SK-N-MC (cell line): Measurements from ENCODE around the gene JTB.
"Not testable (repeated sequence)": the region's sequence is repeated elsewhere in the genome, so short reads cannot be mapped to it uniquely, and the experiment has no call there.

Experiments
- DNase-seq: peaks from one replicate; pipeline ENCODE4 v3.0.0-alpha.2; 2011; ENCODE audit warnings: low read depth, low spot score
- H3K27ac ChIP-seq: fragments of 200-600 bp; sonication (generic); 2 replicates; pipeline ENCODE4 v1.5.1; 2016; ENCODE audit warnings: mixed run types
- H3K36me3 ChIP-seq: fragments of 200-600 bp; sonication (generic); 2 replicates; pipeline ENCODE4 v1.6.1; 2017; ENCODE audit warnings: antibody characterized with exemption, low read length, mixed read lengths; ENCODE audit not compliant: insufficient read depth
- H3K4me3 ChIP-seq: fragments of 200-600 bp; sonication (generic); 2 replicates; pipeline ENCODE4 v1.5.1; 2016
- H3K9ac ChIP-seq: fragments of 200-600 bp; sonication (generic); 2 replicates; pipeline ENCODE4 v1.8.0; 2017; ENCODE audit warnings: mixed run types, mixed read lengths; ENCODE audit not compliant: insufficient read length
- H3K9me3 ChIP-seq: fragments of 200-600 bp; sonication (generic); 2 replicates; pipeline ENCODE4 v1.6.1; 2017; ENCODE audit warnings: low read depth, mild to moderate bottlenecking, antibody characterized with exemption, low read length, moderate library complexity, mixed read lengths
- EZH2 ChIP-seq: fragments of 200-600 bp; sonication (generic); IDR thresholded peaks from one replicate; pipeline ENCODE4 v1.6.1; 2017; ENCODE audit warnings: antibody characterized with exemption
- FOXP2 ChIP-seq: optimal IDR thresholded peaks from 2 replicates; pipeline ENCODE3; 2011; ENCODE audit warnings: mild to moderate bottlenecking, moderate library complexity; ENCODE audit not compliant: insufficient read depth; ENCODE audit errors: extremely low read length, control extremely low read depth
- POLR2AphosphoS5 ChIP-seq: IDR thresholded peaks from 2 replicates; pipeline ENCODE4 v1.6.1; 2012; ENCODE audit warnings: mild to moderate bottlenecking, low read depth, low read length, borderline replicate concordance

JTB gene

DNA sequence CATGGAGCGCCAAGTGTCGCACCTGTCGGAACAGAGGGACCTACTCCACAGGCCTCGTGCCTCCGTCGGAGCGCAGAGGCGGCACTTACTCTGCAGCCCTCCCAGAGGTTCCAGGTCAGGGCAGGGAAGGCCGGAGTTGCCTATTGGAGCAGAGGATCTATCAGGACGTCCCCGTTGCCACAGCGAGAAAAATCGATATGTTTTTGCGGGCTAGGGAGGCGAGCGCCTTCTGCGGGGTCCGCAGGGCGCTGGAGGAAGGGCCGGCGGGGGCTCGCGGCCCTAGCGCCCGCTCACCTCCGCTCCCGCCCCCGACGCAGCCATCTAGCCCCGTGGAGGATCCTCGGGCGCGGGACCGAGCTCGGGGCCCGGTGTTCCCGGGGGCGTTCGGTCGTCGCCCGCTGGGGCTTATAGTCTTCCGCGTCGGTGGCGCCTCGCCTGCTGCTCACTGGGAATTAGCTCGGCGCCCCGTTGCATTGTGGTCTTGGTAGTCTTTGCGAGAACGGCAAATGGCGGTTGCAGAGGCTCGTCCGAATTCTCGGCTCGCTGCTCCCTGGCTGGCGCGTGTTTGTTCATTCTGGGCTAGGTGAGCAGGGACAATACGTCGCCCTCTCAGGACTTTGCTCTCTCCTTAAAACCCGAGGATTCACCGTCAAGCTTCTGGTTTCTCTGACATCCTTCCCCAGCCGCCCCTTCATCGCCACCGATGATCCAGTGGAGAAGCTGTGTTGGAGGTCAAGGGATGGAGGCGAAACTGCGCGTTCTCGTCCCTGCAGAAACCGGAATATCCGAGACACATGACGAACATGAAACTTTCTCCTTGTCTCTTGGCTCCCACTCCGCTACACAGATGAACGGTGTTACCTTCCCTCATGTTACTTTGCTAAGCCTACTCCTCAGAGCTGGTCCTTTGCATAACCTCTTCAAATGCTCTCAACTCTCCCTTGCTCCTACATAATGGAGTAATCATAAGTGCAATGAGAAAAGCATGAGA, at the start of gene JTB:
JTB (minus strand) TSS at position 425 of the 991 bp plus-strand sequence; CDS start at position 3, 422 bp downstream.
- Histone ChIP-seq H3K9ac (peak within 1 kb of the TSS; percentile 95), H3K4me3 (peak within 1 kb of the TSS; percentile 86), H3K9me3 (no peaks in the 10 kb centered on the region), H3K27ac (peak within 1 kb of the TSS; percentile 75), H3K36me3 (peaks cover 25% of the 10 kb centered on the region)
- DNase-seq, result no peak
- no peak for TF ChIP-seq EZH2
- TF ChIP-seq POLR2AphosphoS5, result peak; percentile 90
- no peak for TF ChIP-seq FOXP2

DNA sequence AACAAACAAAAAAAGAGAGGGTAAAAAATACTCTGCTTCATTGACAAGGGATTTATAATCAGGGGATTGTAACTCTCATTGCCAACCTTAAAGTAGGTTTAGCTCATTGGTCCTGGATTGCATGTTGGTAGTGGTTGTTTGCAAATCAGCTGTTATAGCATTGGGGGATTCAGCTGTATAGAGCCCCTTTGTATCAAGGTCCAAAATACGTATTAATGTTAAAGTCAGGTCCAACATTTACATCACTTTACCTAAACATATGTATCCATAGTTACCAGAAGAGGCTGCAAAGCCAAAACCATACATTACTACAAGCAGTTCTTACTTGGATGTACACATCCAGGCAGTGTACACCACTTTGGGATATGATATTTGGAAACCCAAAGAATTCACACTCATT, 42.5 kb upstream of the JTB start:
- Histone ChIP-seq H3K4me3 (no peak overlapping the region), H3K9ac (no peak overlapping the region), H3K9me3 (no peaks in the 10 kb centered on the region), H3K36me3 (no peaks in the 10 kb centered on the region), H3K27ac (no peak overlapping the region)
- no peak for DNase-seq
- no peak for TF ChIP-seq EZH2
- no peak for TF ChIP-seq POLR2AphosphoS5
- TF ChIP-seq FOXP2, result no peak

DNA sequence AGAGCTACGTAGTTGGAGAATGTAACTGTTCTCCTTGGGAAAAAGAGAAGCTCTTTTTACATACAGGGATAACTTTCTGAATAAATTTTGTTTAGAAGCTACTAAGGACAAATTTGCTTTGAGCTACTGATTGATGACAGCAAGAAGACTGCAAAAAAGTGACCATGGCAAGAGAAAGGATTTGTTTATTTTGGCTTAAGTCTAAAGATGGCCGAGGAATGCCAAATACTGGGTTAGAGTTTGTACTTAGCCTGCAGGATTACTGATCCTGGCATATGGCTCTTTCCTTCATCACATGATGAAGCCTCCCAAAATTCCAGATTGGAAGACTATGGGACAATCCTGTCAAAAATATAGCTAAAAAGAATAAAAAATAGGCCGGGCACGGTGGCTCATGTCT, 41.8 kb upstream of the JTB start:
- no peak overlapping the region for H3K9ac ChIP-seq
- H3K9me3 ChIP-seq, result no peaks in the 10 kb centered on the region
- no peak overlapping the region for H3K27ac ChIP-seq
- TF ChIP-seq FOXP2 (no peak), POLR2AphosphoS5 (no peak), EZH2 (no peak)
- no peak for DNase-seq
- H3K4me3 ChIP-seq, result no peak overlapping the region
- H3K36me3 ChIP-seq, result no peaks in the 10 kb centered on the region

DNA sequence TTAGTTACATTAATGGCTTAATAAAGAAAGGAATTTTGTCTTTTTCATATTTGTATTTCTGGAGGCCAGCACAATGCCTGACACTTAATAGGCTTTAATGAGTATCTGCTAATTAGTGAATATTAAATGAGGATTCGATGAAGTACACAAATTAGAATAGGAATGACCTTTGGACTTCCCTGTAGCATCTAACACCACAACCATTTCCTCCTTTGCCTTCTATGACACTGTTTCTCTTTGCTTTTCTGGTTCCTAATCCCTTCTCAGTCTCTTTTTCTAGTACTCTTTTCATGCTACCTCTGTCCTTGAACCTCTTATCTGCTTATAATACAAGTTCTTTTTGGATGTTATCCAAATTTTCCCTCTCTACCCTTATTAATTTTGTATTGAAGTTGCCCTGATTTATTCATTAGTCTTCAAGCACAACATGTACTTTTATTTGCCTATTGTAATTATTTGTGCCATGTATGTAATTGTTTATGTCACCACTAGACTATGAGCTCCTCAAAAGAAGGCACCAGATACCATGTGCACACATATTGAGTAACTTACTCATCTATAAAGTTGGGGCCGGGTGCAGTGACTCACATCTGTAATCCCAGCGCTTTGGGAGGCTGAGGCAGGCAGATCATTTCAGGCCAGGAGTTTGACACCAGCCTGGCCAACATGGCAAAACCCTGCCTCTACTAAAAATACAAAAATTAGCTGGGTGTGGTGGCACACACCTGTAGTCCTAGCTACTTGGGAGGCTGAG, 36.9 kb upstream of the JTB start:
- Histone ChIP-seq H3K36me3 (no peaks in the 10 kb centered on the region), H3K27ac (no peak overlapping the region), H3K9ac (no peak overlapping the region), H3K9me3 (no peaks in the 10 kb centered on the region), H3K4me3 (no peak overlapping the region)
- DNase-seq, result no peak
- TF ChIP-seq POLR2AphosphoS5 (no peak), EZH2 (no peak), FOXP2 (no peak)

DNA sequence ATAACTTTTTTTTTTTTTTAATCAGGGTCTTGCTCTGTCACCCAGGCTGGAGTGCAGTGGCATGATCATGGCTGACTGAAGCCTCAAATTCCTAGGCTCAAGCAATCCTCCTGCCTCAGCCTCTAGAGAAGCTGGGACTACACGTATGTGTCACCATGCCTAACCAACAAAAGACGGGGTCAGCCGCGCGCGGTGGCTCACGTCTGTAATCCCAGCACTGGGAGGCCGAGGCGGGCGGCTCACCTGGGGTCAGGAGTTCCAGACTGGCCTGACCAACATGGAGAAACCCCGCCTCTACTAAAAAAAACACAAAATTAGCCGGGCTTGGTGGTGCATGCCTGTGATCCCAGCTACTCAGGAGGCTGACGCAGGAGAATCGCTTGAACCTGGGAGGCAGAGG, 35.1 kb upstream of the JTB start:
- H3K9ac ChIP-seq, H3K4me3 ChIP-seq, H3K27ac ChIP-seq, H3K9me3 ChIP-seq, H3K36me3 ChIP-seq, DNase-seq: not testable (repeated sequence)

DNA sequence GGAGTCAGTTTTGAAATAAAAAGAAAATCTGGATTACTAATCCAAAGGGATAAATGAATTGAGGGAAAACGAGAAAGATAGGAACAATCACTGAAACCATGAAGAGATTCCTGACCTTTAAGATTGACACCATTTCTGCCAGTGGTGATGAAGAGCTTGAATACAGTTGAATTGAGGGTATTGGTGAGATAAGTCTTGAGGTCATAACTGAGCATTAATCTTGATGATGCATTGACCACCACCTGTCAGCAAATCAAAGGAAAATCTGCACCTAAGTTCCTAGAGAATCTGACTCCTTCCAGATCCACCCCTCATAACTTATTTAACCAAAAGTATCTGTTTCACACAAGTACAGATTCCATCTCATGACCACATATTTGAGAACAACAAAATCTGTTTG, 34.7 kb upstream of the JTB start:
- Histone ChIP-seq H3K27ac (no peak overlapping the region), H3K9ac (no peak overlapping the region), H3K4me3 (no peak overlapping the region), H3K9me3 (no peaks in the 10 kb centered on the region), H3K36me3 (no peaks in the 10 kb centered on the region)
- no peak for DNase-seq
- TF ChIP-seq FOXP2, result no peak
- no peak for TF ChIP-seq EZH2
- no peak for TF ChIP-seq POLR2AphosphoS5

DNA sequence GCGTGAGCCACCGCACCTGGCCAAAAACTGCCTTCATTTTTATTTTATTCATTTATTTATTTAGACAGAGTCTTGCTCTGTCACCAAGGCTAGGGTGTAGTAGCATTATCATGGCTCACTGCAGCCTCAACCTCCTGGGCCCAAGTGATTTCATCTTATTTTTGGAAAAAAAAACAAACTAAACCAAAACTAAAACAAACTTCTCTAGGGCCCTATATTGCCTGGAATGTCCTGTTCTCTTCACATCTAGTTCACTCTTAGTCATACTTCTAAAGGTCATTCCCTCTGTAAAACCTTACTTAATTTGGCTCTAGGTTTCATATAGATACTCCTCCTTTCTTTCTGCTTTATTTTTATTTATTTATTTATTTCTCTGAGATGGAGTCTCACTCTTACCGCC, 28.7 kb upstream of the JTB start:
- H3K9ac ChIP-seq, result no peak overlapping the region
- no peak for DNase-seq
- no peak overlapping the region for H3K27ac ChIP-seq
- TF ChIP-seq EZH2 (no peak), FOXP2 (no peak), POLR2AphosphoS5 (no peak)
- H3K36me3 ChIP-seq, result no peaks in the 10 kb centered on the region
- no peaks in the 10 kb centered on the region for H3K9me3 ChIP-seq
- no peak overlapping the region for H3K4me3 ChIP-seq

DNA sequence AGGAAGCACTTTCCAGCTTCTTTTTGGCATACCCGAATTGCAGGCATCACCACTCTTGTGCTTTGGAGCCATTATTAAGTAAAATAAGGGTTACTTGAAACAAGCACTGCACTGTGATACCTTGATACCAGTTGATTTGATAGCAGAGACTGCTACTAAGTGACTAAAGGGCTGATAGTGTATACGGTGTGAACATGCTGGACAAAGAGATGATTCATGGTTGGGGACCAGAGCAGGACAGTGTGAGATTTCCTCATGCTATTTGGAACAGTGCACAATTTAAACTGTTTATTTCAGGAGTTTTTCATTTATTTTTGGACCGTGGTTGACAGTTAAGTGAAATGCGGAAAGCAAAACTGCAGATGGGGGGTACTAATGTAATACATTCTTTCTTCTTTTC, 22.9 kb upstream of the JTB start:
- H3K9ac ChIP-seq, result no peak overlapping the region
- DNase-seq, result no peak
- H3K36me3 ChIP-seq, result peaks cover 3% of the 10 kb centered on the region; the same call in 1 of the 2 replicates
- no peak overlapping the region for H3K27ac ChIP-seq
- no peak overlapping the region for H3K4me3 ChIP-seq
- TF ChIP-seq FOXP2 (no peak), POLR2AphosphoS5 (no peak), EZH2 (no peak)
- no peaks in the 10 kb centered on the region for H3K9me3 ChIP-seq

DNA sequence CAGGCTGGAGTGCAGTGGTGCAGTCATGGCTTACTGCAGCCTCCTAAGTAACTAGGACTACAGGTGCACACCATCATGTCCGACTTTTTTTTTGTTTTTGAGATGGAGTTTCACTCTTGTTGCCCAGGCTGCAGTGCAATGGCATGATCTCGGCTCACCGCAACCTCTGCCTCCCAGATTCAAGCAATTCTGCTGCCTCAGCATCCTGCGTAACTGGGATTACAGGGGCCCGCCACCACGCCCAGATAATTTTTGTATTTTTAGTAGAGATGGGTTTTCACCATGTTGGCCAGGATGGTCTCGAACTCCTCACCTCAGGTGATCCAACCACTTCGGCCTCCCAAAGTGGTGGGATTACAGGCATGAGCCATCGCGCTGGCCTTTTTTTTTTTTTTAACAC, 19.4 kb upstream of the JTB start:
- peaks cover 37% of the 10 kb centered on the region for H3K36me3 ChIP-seq
- H3K9ac ChIP-seq, H3K27ac ChIP-seq, H3K4me3 ChIP-seq, DNase-seq, H3K9me3 ChIP-seq: not testable (repeated sequence)
